Stimulated activated CD4-positive, alpha-beta T cell treated with anti-CD3 and anti-CD28 coated beads, Interleukin-1b, Interleukin-23, amount 100 ng/mL, for 1 hour (primary cell): Measurements from ENCODE around the gene STARD13.

ENCODE experiments used
- DNase-seq, 2 donors: peaks; one replicate each; pipeline ENCODE4 v3.0.0-alpha.2; 2020; ENCODE audit warnings: low read depth in 2 of 2

STARD13 gene

GRCh38 chr13:33147832-33148231 lies 137.7 kb downstream of the STARD13 start:
- DNase-seq: no peak

- DNase-seq: no peak
These were observed 138.5 kb downstream of the STARD13 start for GRCh38 chr13:33146843-33147611.

GRCh38 chr13:33145667-33146066 lies 139.9 kb downstream of the STARD13 start:
- no peak for DNase-seq

GRCh38 chr13:33144358-33144784 lies 141.2 kb downstream of the STARD13 start:
- DNase-seq: no peak

GRCh38 chr13:33139780-33140535 lies 145.6 kb downstream of the STARD13 start:
- no peak for DNase-seq

- no peak for DNase-seq
These were observed 146.4 kb downstream of the STARD13 start for GRCh38 chr13:33139184-33139583.

GRCh38 chr13:33138441-33138840 lies 147.1 kb downstream of the STARD13 start:
- no peak for DNase-seq

GRCh38 chr13:33137721-33138120 lies 147.8 kb downstream of the STARD13 start:
- DNase-seq: no peak

- DNase-seq: no peak
These were observed 150.5 kb downstream of the STARD13 start for GRCh38 chr13:33135097-33135496.

GRCh38 chr13:33134213-33134612 lies 151.3 kb downstream of the STARD13 start:
- DNase-seq: no peak

GRCh38 chr13:33132644-33133440 lies 152.7 kb downstream of the STARD13 start:
- no peak for DNase-seq

GRCh38 chr13:33129886-33130285 lies 155.7 kb downstream of the STARD13 start:
- no peak for DNase-seq

GRCh38 chr13:33129094-33129832 lies 156.3 kb downstream of the STARD13 start:
- DNase-seq: no peak

GRCh38 chr13:33128134-33128533 lies 157.4 kb downstream of the STARD13 start:
- DNase-seq: no peak

- no peak for DNase-seq
These were observed 158.5 kb downstream of the STARD13 start for GRCh38 chr13:33127009-33127551.

- DNase-seq: no peak
These were observed 159.6 kb downstream of the STARD13 start for GRCh38 chr13:33125821-33126570.

- no peak for DNase-seq
These were observed 162.3 kb downstream of the STARD13 start for GRCh38 chr13:33123066-33123859.

- DNase-seq: no peak
These were observed 165.6 kb downstream of the STARD13 start for GRCh38 chr13:33119856-33120543.
